NCI-H460 (cell line): ENCODE results near the gene CNOT8. TPM values are rescaled to one million over a fixed set of nuclear protein-coding genes. Genes with fewer than 3 reads are reported as not detected.
"Not testable (repeated sequence)": the region's sequence is repeated elsewhere in the genome, so short reads cannot be mapped to it uniquely, and the experiment has no call there.

Experiments
- DNase-seq: peaks from one replicate; pipeline ENCODE4 v3.0.0-alpha.2; 2016; ENCODE audit warnings: low read depth; ENCODE audit errors: extremely low read depth
- small RNA-seq, 2 experiments: library from RNA; depleted of rRNA; stranded (forward); fragments of <200 nt; gene quantifications; one replicate each; pipeline ENCODE3, GENCODE V24; 2014
- total RNA-seq: library from RNA; depleted of rRNA; stranded (reverse); fragments of >200 nt; shearing (Covaris generic); gene quantifications from 2 replicates; pipeline ENCODE4 v1.2.3, GENCODE V29; 2014; rRNA removed

The CNOT8 gene
- total RNA-seq, 1 experiment from 2014 or later, result 81.2 TPM

DNA sequence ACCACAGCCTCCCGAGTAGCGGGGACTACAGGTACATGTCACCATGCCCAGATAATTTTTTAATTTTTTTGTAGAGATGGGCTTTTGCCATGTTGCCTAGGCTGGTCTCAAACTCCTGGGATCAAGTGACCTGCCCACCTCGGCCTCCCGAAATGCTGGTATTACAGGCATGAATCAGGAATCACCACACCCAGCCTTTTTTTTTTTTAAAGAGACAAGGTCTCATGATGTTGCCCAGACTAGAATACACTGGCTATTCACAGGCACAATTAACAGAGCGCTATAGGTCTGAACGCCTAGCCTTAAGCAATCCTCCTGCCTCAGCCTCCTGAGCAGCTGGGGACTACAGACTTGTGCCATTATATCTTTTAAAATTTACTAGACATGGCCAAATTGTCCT, 43.5 kb downstream of the CNOT8 start:
- no peak for DNase-seq

DNA sequence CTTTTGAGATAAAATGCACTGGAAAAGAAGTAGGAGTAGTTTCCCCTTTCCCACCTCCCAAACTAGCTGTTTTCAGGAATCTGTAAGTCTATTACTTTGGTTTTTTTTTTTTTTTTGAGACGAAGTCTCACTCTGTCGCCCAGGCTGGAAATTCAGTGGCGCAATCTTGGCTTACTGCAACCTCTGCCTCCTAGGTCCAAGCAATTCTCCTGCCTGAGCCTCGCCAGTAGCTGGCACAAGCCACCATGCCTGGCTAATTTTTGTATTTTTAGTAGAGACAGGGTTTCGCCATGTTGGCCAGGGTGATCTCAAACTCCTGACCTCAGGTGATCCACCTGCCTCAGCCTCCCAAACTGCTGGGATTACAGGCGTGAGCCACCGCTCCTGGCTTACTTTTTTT, 47.2 kb downstream of the CNOT8 start:
- DNase-seq, result not testable (repeated sequence)

DNA sequence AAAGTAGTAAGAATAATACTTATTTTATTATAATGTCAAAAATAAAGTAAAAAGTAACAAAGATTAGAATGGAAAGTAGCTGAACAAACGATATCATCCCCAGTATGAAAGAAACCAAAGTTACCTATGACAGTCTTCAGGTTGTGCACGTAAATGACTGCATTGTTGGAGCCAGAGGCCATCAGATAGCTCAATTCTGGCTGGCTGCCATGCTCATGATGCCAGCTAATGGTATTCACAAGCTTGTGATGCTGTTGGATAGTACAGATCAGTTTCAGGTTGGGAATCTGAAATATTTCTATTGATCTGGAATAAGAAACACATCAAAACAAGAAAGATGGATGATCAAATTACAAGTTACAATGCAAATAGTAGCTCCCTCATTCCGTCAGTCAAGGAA, 58.4 kb downstream of the CNOT8 start:
- no peak for DNase-seq

DNA sequence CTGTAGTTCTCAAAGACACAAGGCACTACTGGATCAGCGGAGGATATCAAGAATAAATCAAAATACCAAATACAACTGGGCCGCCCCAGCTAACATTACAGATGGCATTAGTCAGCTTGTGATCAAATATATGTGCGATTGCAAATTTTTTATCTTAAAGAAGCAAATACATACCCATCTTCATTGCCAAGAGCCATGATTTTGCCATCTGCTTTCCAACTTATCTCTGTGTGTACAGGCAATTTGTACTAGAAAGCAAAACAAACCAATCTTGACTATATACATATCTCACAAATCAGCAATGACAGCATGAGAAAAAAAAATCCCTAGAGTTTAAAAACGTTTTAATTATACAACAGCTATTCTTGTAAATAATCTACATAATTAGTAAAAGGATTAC, 59.3 kb downstream of the CNOT8 start:
- DNase-seq, result no peak

DNA sequence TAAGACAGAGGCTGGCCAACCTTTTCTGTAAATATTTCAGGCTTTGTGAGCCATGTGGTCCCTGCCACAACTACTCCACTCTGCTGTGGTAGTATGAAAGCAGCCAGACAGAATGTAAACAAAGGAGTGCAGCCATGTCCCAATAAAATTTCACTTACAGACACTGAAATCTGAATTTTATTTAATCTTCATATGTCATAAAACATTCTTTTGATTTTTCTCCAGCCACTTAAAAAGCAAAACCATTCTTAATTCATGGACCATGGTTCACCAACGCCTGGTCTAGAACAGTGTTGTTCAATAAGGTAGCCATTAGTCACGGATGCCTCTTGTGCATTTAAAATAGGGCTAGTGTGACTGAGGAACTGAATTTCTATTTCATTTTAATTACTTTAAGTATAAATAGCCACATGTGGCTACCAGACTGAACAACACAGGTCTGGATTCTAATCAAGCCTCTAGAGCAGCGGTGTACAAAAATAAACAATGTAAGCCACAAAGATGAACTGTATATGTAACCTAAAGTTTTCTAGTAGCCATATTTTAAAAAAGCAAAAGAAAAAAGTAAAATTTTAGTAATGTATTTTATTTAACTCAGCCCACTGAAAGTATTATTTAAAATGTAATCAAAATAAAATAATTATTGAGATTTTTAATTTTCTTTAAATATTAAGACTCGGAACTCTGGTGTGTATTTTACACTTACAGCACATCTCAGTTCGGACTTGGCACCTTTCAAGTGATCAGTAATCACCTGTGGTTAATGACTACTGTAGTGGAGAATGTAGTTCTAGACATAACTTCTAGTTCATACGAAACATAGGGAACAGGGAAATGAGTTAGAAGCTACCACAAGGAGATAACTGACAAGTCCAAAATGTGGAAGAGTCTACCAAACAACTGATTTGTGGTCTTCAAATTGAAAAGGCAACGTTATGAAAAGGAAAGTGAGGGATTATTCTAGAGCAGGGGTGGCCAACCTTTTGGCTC, 65.3 kb downstream of the CNOT8 start:
- no peak for DNase-seq

Small RNA genes within 50 kb of the gene (small RNA-seq; reads per million reads assigned to genes)
- 0 reads per million in 2 experiments for gene MIR378H

Other genes with a start within 250 kb of the CNOT8 start
- gene LARP1, start 103.2 kb upstream of the CNOT8 start, total RNA-seq, result 79.8 and 86.0 TPM in 2 replicates
- not detected in 2 replicates for gene FAXDC2, start 8.0 kb upstream of the CNOT8 start, total RNA-seq
- gene GEMIN5, start 79.6 kb downstream of the CNOT8 start, total RNA-seq, result 19.9 and 26.0 TPM in 2 replicates
- 48.5 and 58.1 TPM in 2 replicates for gene MRPL22, start 82.4 kb downstream of the CNOT8 start, total RNA-seq
- 0.05 TPM in 1 of 2 replicates, not detected in the other for gene KIF4B, start 155.1 kb downstream of the CNOT8 start, total RNA-seq